Skeletal muscle satellite cell (primary cell): ENCODE measurements around the gene DNMT3A.

Experiments
- H3K27me3 ChIP-seq: 2 replicates; pipeline ENCODE4 v1.7.0; 2013; ENCODE audit warnings: low read length; ENCODE audit not compliant: control insufficient read depth, insufficient read depth
- H3K36me3 ChIP-seq: 2 replicates; pipeline ENCODE4 v1.7.0; 2013; ENCODE audit warnings: mild to moderate bottlenecking, control low read depth, low read length; ENCODE audit not compliant: insufficient read depth
- H3K4me1 ChIP-seq: 2 replicates; pipeline ENCODE4 v1.7.0; 2013; ENCODE audit warnings: low read length; ENCODE audit not compliant: control insufficient read depth, insufficient read depth
- H3K4me2 ChIP-seq: 2 replicates; pipeline ENCODE4 v1.7.0; 2013; ENCODE audit warnings: mild to moderate bottlenecking, low read length
- H3K4me3 ChIP-seq: 2 replicates; pipeline ENCODE4 v1.7.0; 2013; ENCODE audit warnings: low read length
- H3K9ac ChIP-seq: 2 replicates; pipeline ENCODE4 v1.7.0; 2013; ENCODE audit warnings: mild to moderate bottlenecking, low read depth, low read length, moderate library complexity
- H3K9me3 ChIP-seq: replicated peaks from 2 replicates; pipeline ENCODE4 v1.7.0; 2013; ENCODE audit warnings: mild to moderate bottlenecking, control low read depth, low read length

DNMT3A gene

GRCh38 chr2:25320077-25320476, 21.6 kb downstream of the DNMT3A start:
- Histone ChIP-seq H3K36me3 (no peaks in the 10 kb centered on the region), H3K4me3 (no peak overlapping the region), H3K4me1 (peaks cover 16% of the 10 kb centered on the region)

DNA sequence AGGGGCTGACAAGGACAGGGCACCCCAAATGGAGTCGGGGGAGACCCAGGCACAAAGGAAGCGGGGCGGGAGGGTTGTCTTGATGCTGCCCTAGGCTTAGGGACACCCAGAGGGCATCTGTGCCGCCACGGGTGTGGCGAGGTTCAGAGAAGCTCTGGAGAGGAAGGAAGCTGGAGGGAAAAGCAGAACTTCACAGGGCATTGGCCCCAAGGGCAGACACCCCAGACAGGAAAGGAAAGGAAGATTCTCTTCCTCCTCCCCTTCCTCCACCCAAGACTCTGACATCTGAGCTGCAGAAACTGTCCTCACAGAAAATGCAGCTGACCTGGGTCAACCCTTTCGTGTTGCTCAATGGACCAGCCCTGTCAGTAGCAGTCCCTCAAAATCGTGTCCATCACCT, 25.6 kb downstream of the DNMT3A start:
- H3K27me3 ChIP-seq = no peaks in the 10 kb centered on the region
- peaks cover 12% of the 10 kb centered on the region for H3K36me3 ChIP-seq
- no peaks in the 10 kb centered on the region for H3K9me3 ChIP-seq
- no peak overlapping the region for H3K4me3 ChIP-seq
- H3K4me1 ChIP-seq = no peaks in the 10 kb centered on the region
- no peak overlapping the region for H3K4me2 ChIP-seq
- no peak overlapping the region for H3K9ac ChIP-seq

More at GRCh38 chr2:25320077-25320476, 21.6 kb downstream of the DNMT3A start:
- H3K27me3 ChIP-seq = no peaks in the 10 kb centered on the region
- H3K4me2 ChIP-seq = no peak overlapping the region
- H3K9ac ChIP-seq = no peak overlapping the region
- H3K9me3 ChIP-seq = no peaks in the 10 kb centered on the region

DNA sequence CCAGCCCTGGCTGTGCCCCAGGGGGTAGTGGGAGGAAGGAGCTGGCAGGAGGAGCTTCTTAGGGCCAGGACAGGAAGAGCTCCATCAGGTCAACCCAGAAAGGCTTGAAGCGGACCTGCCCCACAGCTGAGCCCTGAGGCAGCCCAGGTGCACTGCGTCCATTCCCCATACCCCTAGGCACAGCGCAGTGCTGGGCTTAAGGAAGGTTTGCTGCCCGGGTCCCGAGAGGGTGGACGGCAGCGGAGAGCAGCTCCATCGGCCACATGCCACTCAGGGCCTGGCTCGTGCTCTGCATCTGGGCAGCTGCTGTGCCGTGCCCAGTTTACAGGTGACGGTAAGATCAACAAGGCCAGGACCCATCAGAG, 26.4 kb downstream of the DNMT3A start:
- Histone ChIP-seq H3K36me3 (peaks cover 12% of the 10 kb centered on the region), H3K4me1 (no peaks in the 10 kb centered on the region), H3K4me3 (no peak overlapping the region), H3K27me3 (no peaks in the 10 kb centered on the region), H3K4me2 (no peak overlapping the region), H3K9me3 (no peaks in the 10 kb centered on the region), H3K9ac (no peak overlapping the region)

- no peak overlapping the region for H3K9ac ChIP-seq
- no peaks in the 10 kb centered on the region for H3K27me3 ChIP-seq
- no peak overlapping the region for H3K4me3 ChIP-seq
- peaks cover 12% of the 10 kb centered on the region for H3K36me3 ChIP-seq
- no peaks in the 10 kb centered on the region for H3K9me3 ChIP-seq
- no peaks in the 10 kb centered on the region for H3K4me1 ChIP-seq
- H3K4me2 ChIP-seq = no peak overlapping the region
Observed at GRCh38 chr2:25314514-25315315, 27.0 kb downstream of the DNMT3A start.

GRCh38 chr2:25313711-25314513, 27.8 kb downstream of the DNMT3A start:
- H3K4me2 ChIP-seq = no peak overlapping the region
- H3K36me3 ChIP-seq = peaks cover 12% of the 10 kb centered on the region
- H3K9me3 ChIP-seq = no peaks in the 10 kb centered on the region
- no peaks in the 10 kb centered on the region for H3K4me1 ChIP-seq
- no peaks in the 10 kb centered on the region for H3K27me3 ChIP-seq
- H3K9ac ChIP-seq = no peak overlapping the region
- no peak overlapping the region for H3K4me3 ChIP-seq

- Histone ChIP-seq H3K27me3 (no peaks in the 10 kb centered on the region), H3K36me3 (peaks cover 12% of the 10 kb centered on the region), H3K4me2 (no peak overlapping the region), H3K4me1 (no peaks in the 10 kb centered on the region), H3K9ac (no peak overlapping the region), H3K9me3 (no peaks in the 10 kb centered on the region), H3K4me3 (no peak overlapping the region)
Observed at GRCh38 chr2:25312958-25313710, 28.6 kb downstream of the DNMT3A start.

GRCh38 chr2:25311865-25312575, 29.7 kb downstream of the DNMT3A start:
- Histone ChIP-seq H3K4me1 (peaks cover 2% of the 10 kb centered on the region), H3K9ac (no peak overlapping the region), H3K36me3 (peaks cover 12% of the 10 kb centered on the region)

GRCh38 chr2:25310965-25311864, 30.5 kb downstream of the DNMT3A start:
- Histone ChIP-seq H3K4me2 (no peak overlapping the region), H3K9ac (no peak overlapping the region), H3K27me3 (no peaks in the 10 kb centered on the region), H3K4me3 (no peak overlapping the region), H3K36me3 (peaks cover 12% of the 10 kb centered on the region), H3K9me3 (no peaks in the 10 kb centered on the region), H3K4me1 (peaks cover 7% of the 10 kb centered on the region)

More at GRCh38 chr2:25311865-25312575, 29.7 kb downstream of the DNMT3A start:
- H3K4me2 ChIP-seq = no peak overlapping the region
- no peaks in the 10 kb centered on the region for H3K27me3 ChIP-seq
- H3K4me3 ChIP-seq = no peak overlapping the region
- no peaks in the 10 kb centered on the region for H3K9me3 ChIP-seq

GRCh38 chr2:25310709-25310964, 31.1 kb downstream of the DNMT3A start:
- Histone ChIP-seq H3K4me2 (no peak overlapping the region), H3K4me1 (peaks cover 13% of the 10 kb centered on the region), H3K9ac (no peak overlapping the region), H3K9me3 (no peaks in the 10 kb centered on the region), H3K4me3 (no peak overlapping the region), H3K36me3 (peaks cover 12% of the 10 kb centered on the region), H3K27me3 (no peaks in the 10 kb centered on the region)

DNA sequence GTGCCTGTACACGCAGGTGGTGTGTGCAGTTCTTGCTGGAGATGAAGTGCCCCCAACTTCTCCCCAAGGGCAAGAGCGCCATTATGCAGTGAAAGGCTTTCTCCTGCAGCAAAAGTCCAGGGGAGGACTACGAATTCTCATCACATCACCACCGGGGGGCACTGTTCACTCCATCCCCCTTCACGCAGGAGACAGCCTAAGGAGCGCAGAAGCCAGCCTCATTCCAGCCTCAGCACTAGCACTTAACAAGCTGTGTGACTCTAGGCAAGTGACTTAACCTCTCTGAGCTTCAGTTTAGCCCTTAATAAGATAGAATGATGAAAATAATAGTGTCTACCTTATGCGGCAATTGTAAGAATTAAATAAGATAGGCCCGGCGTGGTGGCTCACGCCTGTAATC, 32.3 kb downstream of the DNMT3A start:
- H3K4me1 ChIP-seq = peaks cover 18% of the 10 kb centered on the region
- H3K9ac ChIP-seq = no peak overlapping the region
- peaks cover 12% of the 10 kb centered on the region for H3K36me3 ChIP-seq
- no peak overlapping the region for H3K4me3 ChIP-seq
- no peak overlapping the region for H3K4me2 ChIP-seq
- no peaks in the 10 kb centered on the region for H3K27me3 ChIP-seq
- H3K9me3 ChIP-seq = no peaks in the 10 kb centered on the region
